MCF 10A (cell line): ENCODE results near the gene GPR39. TPM values are rescaled to one million over a fixed set of nuclear protein-coding genes. Genes with fewer than 3 reads are reported as not detected.

ENCODE experiments used
- BruUV-seq: library from RNA; stranded (reverse); fragments of 400-500 nt; replicated peaks from 2 replicates; lab custom pipeline; 2021; lab: Mats Ljungman, UMichigan
- CTCF ChIA-PET: fragments of 300-600 bp; sonication (Branson Sonifier 250); formaldehyde crosslinking; extraction: SDS; loops from one replicate; lab custom pipeline; 2021; ENCODE audit warnings: antibody characterized with exemption, inconsistent platforms; lab: Yijun Ruan, JAX
- POLR2A ChIA-PET: fragments of 300-600, 350-650 bp; sonication (Branson Sonifier 250); formaldehyde crosslinking; extraction: SDS; loops from one replicate; lab custom pipeline; 2020; ENCODE audit warnings: antibody characterized with exemption, inconsistent platforms; lab: Yijun Ruan, JAX
- DNase-seq: peaks from one replicate; pipeline ENCODE4 v3.0.0-alpha.2; 2018; ENCODE audit not compliant: unreplicated experiment
- H3K27ac Mint-ChIP-seq: one replicate; pipeline ENCODE4 v1.8.0; 2022; ENCODE audit warnings: mild to moderate bottlenecking, low read depth, mixed read lengths; ENCODE audit not compliant: unreplicated experiment
- H3K27me3 Mint-ChIP-seq: one replicate; pipeline ENCODE4 v1.8.0; 2022; ENCODE audit warnings: mixed read lengths; ENCODE audit not compliant: insufficient read depth, unreplicated experiment
- H3K36me3 Mint-ChIP-seq: one replicate; pipeline ENCODE4 v1.8.0; 2022; ENCODE audit warnings: mild to moderate bottlenecking, moderate library complexity, mixed read lengths; ENCODE audit not compliant: insufficient read depth, unreplicated experiment
- H3K4me1 Mint-ChIP-seq: one replicate; pipeline ENCODE4 v1.8.0; 2022; ENCODE audit warnings: mixed read lengths; ENCODE audit not compliant: insufficient read depth, unreplicated experiment
- H3K4me3 Mint-ChIP-seq: one replicate; pipeline ENCODE4 v1.8.0; 2022; ENCODE audit warnings: mild to moderate bottlenecking, moderate library complexity, mixed read lengths; ENCODE audit not compliant: unreplicated experiment
- H3K9me3 Mint-ChIP-seq: one replicate; pipeline ENCODE4 v1.8.0; 2022; ENCODE audit warnings: mixed read lengths; ENCODE audit not compliant: unreplicated experiment
- CTCF ChIP-seq: fragments of 200-600 bp; IDR thresholded peaks from one replicate; pipeline ENCODE4 v1.8.0; 2022; ENCODE audit warnings: antibody characterized with exemption, mild to moderate bottlenecking; ENCODE audit not compliant: unreplicated experiment
- intact Hi-C: fragments of 100-400 bp; cut with micrococcal nuclease; formaldehyde crosslinking; loops from 2 replicates; pipeline ENCODE4 v1.14.1; 2022
- total RNA-seq: library from RNA; stranded (reverse); gene quantifications from 2 replicates; pipeline ENCODE4 v1.2.3, GENCODE V29; 2022

The GPR39 gene
- total RNA-seq, 1 experiment from 2014 or later, result 7.2 TPM

GRCh38 chr2:132542953-132543569 lies 126.5 kb downstream of the GPR39 start:
- H3K4me1 Mint-ChIP-seq, result peaks cover 12% of the 10 kb centered on the region
- H3K4me3 Mint-ChIP-seq, result no peak overlapping the region
- no peak for TF ChIP-seq CTCF
- no TSS peak for BruUV-seq
- ChIA-PET CTCF (interaction anchor here (0.6 to 2.4 kb wide), 5 partner anchors 17 to 628 kb away, joined by 3 to 4 read pairs (median 3); no protein-coding TSS in a partner anchor), POLR2A (interaction anchor here (0.6 to 0.7 kb wide), 2 partner anchors 77 to 104 kb away, joined by 3 to 4 read pairs; no protein-coding TSS in a partner anchor)
- intact Hi-C loops, result loop anchor here (10.0 kb wide), 2 partner anchors 112 to 278 kb away; no protein-coding TSS in a partner anchor
- H3K36me3 Mint-ChIP-seq, result peaks cover 4% of the 10 kb centered on the region
- no peaks in the 10 kb centered on the region for H3K27me3 Mint-ChIP-seq
- no peaks in the 10 kb centered on the region for H3K9me3 Mint-ChIP-seq
- DNase-seq, result no peak
- peak overlapping the region; percentile 83 for H3K27ac Mint-ChIP-seq

- TF ChIP-seq CTCF, result no peak
- no peaks in the 10 kb centered on the region for H3K27me3 Mint-ChIP-seq
- peaks cover 4% of the 10 kb centered on the region for H3K36me3 Mint-ChIP-seq
- BruUV-seq, result no TSS peak
- H3K9me3 Mint-ChIP-seq, result no peaks in the 10 kb centered on the region
- H3K4me3 Mint-ChIP-seq, result no peak overlapping the region
- peaks cover 12% of the 10 kb centered on the region for H3K4me1 Mint-ChIP-seq
- DNase-seq, result no peak
- ChIA-PET CTCF (interaction anchor here (0.6 to 1.7 kb wide), 7 partner anchors 116 to 627 kb away, joined by 3 to 6 read pairs (median 3); no protein-coding TSS in a partner anchor), POLR2A (no interaction called here)
- intact Hi-C loops, result loop anchor here (10.0 kb wide), 2 partner anchors 111 to 279 kb away; no protein-coding TSS in a partner anchor
- peak overlapping the region; percentile 83 for H3K27ac Mint-ChIP-seq
Measured at GRCh38 chr2:132544006-132544630, 127.5 kb downstream of the GPR39 start.

GRCh38 chr2:132547090-132547687 lies 130.6 kb downstream of the GPR39 start:
- Mint-ChIP-seq H3K27ac (no peak overlapping the region), H3K36me3 (no peaks in the 10 kb centered on the region), H3K4me1 (peaks cover 17% of the 10 kb centered on the region), H3K9me3 (no peaks in the 10 kb centered on the region), H3K27me3 (no peaks in the 10 kb centered on the region), H3K4me3 (no peak overlapping the region)
- CTCF ChIA-PET, result interaction anchor here (0.5 to 3.0 kb wide), 62 partner anchors 9 to 1825 kb away, joined by 3 to 26 read pairs (median 4); no protein-coding TSS in a partner anchor
- BruUV-seq, result no TSS peak
- POLR2A ChIA-PET, result no interaction called here
- TF ChIP-seq CTCF, result peak; percentile 76
- intact Hi-C loops, result loop anchor here (1.0 to 10.0 kb wide), 8 partner anchors 108 to 1295 kb away; no protein-coding TSS in a partner anchor
- peak; percentile 84 for DNase-seq
